GM18951 (cell line): ENCODE measurements around the gene DGKE.

Source experiments
- POLR2A ChIP-seq: IDR thresholded peaks from 4 replicates; pipeline ENCODE4 v1.6.1; 2011; ENCODE audit warnings: mild to moderate bottlenecking; ENCODE audit not compliant: insufficient read length, insufficient read depth; ENCODE audit errors: extremely low read depth
- in situ Hi-C: fragments of 300-500 bp; cut with MboI; formaldehyde crosslinking; loops from one replicate; pipeline ENCODE4 v1.12.0; 2022; ENCODE audit warnings: low sequenced_read_pairs, mixed read lengths, inconsistent platforms; ENCODE audit not compliant: unreplicated experiment

DGKE gene

DNA sequence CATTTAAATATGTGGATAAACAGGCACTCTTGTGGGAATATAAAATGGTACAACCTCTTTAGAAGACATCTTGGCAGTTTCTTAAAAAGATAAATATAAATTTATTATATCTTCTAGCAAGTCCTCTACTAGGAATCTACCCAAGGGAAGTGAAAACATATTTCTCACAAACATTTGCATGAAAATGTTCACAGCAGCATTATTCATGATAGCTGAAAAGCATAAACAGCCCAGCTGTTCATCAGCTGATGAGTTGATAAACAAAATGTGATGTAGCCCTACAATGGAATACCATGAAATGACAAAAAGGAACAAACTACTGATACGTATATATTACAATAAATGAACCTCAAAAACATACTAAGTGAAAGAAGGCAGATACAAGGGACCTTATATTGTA is 12.0 kb downstream of the DGKE start:
- in situ Hi-C loops = no loop called here
- no peak for TF ChIP-seq POLR2A

- in situ Hi-C loops = no loop called here
- no peak for TF ChIP-seq POLR2A
Measured at GRCh38 chr17:56847106-56847505, 13.2 kb downstream of the DGKE start.

GRCh38 chr17:56849131-56849530 is 15.2 kb downstream of the DGKE start:
- in situ Hi-C loops = no loop called here
- no peak for TF ChIP-seq POLR2A

DNA sequence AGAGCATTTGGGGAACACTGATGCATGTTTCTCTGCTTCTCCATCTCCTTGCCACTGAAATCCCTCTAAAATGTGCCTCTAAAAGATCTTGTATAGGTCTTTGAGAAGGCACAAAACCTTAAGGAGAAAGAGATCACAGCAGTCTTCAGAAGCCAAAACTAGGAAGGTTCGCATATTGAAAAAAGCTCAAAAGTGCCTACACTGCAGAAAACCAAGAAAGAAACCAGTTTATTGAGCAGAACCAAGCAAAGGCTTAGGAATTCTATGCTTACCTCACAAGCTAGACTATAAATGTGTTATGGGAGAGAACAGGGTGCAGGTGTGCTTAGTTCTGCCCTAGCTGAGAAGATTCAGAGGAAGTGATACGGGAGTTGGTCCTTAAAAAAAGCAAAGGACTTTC is 16.6 kb downstream of the DGKE start:
- in situ Hi-C loops = no loop called here
- TF ChIP-seq POLR2A = no peak

- in situ Hi-C loops = no loop called here
Measured at GRCh38 chr17:56851008-56851407, 17.1 kb downstream of the DGKE start.

DNA sequence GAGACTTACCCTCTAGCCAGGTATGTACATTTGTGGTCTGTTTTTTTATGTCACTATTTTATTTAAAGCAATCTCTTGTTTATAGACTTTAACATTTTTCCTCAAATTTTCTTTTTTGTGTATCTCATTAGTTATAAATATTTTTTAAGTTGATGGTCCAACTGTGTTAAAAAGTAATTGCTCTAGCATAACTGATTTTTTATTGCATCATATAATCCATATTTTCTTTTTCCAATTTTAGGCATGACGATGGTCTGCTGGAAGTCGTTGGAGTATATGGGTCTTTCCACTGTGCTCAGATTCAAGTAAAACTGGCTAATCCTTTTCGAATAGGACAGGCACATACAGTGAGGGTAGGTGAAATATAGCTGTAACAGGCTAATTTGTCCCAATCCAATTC is 27.9 kb downstream of the DGKE start:
- TF ChIP-seq POLR2A = no peak
- in situ Hi-C loops = no loop called here

More at GRCh38 chr17:56851008-56851407, 17.1 kb downstream of the DGKE start:
- no peak for TF ChIP-seq POLR2A

- no peak for TF ChIP-seq POLR2A
- in situ Hi-C loops = no loop called here
Measured at GRCh38 chr17:56863974-56864373, 30.0 kb downstream of the DGKE start.

GRCh38 chr17:56866076-56866475 is 32.1 kb downstream of the DGKE start:
- no peak for TF ChIP-seq POLR2A
- in situ Hi-C loops = no loop called here

- in situ Hi-C loops = no loop called here
- TF ChIP-seq POLR2A = no peak
Measured at GRCh38 chr17:56866496-56866895, 32.5 kb downstream of the DGKE start.

DNA sequence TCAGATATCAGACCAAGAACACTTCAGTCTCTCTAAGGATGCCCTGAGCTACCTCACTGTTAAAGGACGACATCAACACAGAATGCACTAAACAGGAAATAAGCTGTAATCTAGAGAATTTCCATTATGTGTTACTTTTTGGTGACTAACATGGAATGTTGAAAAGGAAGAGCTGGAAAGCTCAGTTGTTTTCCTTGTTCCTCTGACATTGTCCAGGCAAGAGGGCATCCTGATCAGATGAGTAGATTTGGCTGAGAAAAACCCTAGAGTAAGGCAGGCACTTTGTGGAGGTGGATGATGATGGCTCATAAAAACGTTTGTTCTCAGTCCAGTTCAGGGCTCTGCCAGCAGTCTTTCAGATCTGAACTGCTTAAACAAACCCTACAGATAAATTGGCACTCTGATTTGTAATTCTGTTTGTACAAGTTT is 34.0 kb downstream of the DGKE start:
- in situ Hi-C loops = no loop called here
- no peak for TF ChIP-seq POLR2A

DNA sequence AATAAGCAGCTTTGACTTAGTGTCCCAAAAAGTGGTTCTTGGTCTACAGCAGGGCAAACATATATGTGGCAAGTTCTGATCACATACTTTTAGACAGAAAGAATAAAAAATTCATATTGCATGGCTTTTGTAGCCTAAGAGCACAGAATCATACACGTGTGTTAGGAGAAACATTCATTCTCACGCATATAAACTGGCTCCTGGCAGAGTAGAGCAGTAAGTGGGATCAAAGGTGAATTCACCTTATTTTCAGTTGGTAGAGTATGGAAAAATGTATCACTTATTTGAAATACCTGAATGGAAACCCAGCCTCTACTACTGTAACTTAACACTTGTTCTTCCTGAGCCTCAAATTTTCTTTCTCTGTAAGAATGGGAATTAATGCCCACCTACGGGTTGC is 34.8 kb downstream of the DGKE start:
- no peak for TF ChIP-seq POLR2A
- in situ Hi-C loops = no loop called here

- in situ Hi-C loops = no loop called here
- TF ChIP-seq POLR2A = no peak
Measured at GRCh38 chr17:56870081-56870651, 36.2 kb downstream of the DGKE start.

DNA sequence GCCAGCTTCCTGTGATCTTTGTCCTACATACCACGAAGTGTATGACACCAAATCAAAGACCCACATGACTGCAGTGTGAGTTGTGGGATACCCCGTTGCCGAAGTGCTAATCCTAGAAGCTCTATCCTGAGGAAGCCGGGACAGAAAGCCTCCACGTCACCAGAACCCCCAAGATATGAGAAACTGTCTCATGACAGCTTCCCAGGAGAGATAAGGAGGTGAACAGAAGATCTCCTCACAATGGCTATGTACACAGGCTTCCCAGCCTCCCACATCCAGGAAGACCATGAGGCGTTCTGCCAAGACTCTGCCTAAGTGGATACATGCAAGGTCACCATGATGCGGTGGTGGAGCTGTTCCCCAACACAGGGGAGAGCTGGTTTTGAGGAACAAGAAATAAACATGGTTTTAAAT is 42.8 kb downstream of the DGKE start:
- no peak for TF ChIP-seq POLR2A
- in situ Hi-C loops = no loop called here

DNA sequence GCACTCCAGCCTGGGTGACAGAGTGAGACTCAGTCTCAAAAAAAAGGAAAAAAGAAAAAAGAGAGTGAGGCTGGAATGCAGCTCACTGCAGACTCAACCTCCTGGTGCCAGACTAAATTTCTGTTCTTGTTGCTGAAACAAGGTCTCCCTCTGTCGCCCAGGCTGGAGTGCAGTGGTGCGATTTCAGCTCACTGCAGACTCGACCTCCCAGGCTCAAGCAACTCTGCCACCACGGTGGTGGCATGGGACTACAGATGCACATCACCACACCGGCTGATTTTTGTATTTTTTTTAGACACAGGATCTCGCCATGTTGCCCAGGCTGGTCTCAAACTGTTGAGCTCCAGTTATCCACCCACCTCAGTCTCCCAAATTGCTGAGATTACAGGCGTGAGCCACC is 45.3 kb downstream of the DGKE start:
- in situ Hi-C loops = no loop called here
- no peak for TF ChIP-seq POLR2A

DNA sequence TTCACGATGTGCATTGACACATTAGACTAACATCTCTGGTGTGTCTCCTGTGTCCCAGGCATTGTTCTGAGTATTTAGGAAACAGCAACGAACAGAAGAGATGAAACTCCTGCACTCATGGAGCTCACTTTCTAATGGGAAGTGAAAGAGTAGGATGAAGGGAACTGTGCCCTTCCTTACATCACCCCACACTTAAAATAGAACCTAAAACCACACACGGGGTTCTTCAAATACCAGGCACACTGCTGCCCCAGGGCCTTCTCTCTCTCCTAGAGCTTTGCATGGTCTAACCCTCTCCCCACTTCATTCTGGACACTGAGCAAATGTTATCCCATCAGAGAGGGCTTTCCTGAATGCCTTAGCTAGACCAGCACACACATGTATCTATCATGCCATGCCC is 46.2 kb downstream of the DGKE start:
- no peak for TF ChIP-seq POLR2A
- in situ Hi-C loops = no loop called here
